Fibroblast of lung (primary cell): ENCODE data around the gene CBX8.

Source experiments
- EZH2 ChIP-seq: IDR thresholded peaks from 2 replicates; pipeline ENCODE4 v1.5.1; 2012; ENCODE audit warnings: low read length, control low read depth, mild to moderate bottlenecking; ENCODE audit errors: missing control alignments
- TF ChIP-seq, protein P1 (sequence below), 2 donors: IDR thresholded peaks in 1 of 2; conservative IDR thresholded peaks in 1 of 2; 1 replicate in 1 of 2; 2 replicates in 1 of 2; pipeline ENCODE4 v1.5.1; 2011 to 2012; ENCODE audit warnings: low read length in 2 of 2, control low read depth in 1 of 2, inconsistent platforms in 1 of 2, low read depth in 1 of 2, mild to moderate bottlenecking in 1 of 2

DNA sequence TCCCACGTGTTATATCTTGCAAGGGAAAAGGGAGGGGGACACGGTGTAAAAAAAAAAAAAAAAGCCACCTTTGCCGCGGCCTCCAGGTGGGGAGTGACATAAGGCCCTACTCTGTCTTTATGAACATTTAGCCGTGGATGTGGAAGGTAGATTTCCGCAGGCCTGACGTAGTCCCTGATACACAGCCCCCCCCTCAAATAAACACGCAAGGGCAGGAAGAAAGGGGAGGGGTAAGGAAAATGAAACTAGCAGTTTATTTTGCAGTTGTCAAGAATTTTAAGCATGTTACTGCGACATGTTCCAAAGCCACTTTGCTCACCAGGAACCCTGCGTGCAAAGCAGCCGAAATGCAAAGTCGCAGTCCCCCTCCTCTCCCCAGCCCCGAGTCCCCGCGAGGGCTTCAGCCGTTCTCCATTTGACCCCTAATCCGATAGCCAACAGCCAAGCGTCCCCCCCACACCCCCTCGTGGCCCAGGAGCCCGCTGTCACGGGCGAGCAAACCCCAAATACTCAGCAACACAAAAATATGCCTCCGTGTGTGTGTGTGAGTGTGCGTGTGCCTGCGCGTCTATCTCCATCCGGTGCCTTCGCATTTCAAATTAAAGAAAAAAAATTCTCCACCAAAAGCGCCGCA, 41.1 kb upstream of the CBX8 start:
- TF ChIP-seq, protein P1, sequence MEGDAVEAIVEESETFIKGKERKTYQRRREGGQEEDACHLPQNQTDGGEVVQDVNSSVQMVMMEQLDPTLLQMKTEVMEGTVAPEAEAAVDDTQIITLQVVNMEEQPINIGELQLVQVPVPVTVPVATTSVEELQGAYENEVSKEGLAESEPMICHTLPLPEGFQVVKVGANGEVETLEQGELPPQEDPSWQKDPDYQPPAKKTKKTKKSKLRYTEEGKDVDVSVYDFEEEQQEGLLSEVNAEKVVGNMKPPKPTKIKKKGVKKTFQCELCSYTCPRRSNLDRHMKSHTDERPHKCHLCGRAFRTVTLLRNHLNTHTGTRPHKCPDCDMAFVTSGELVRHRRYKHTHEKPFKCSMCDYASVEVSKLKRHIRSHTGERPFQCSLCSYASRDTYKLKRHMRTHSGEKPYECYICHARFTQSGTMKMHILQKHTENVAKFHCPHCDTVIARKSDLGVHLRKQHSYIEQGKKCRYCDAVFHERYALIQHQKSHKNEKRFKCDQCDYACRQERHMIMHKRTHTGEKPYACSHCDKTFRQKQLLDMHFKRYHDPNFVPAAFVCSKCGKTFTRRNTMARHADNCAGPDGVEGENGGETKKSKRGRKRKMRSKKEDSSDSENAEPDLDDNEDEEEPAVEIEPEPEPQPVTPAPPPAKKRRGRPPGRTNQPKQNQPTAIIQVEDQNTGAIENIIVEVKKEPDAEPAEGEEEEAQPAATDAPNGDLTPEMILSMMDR (conservative IDR thresholded peaks at IDR 0.05 in 1 of 2, IDR thresholded peaks at IDR 0.05 in 1 of 2; ENCODE audit: low read depth in 1 of 2, low read length in 2 of 2): no peak
- no peak for TF ChIP-seq EZH2
